HPDE6-E6E7 (cell line): ENCODE measurements around the gene CASKIN2.

ENCODE experiments used
- DNase-seq: peaks from one replicate; pipeline ENCODE4 v3.0.0; 2011; ENCODE audit warnings: missing footprints; ENCODE audit errors: extremely low spot score

Gene CASKIN2

GRCh38 chr17:75515496-75516254 is at the start of gene CASKIN2:
CASKIN2 (minus strand) TSS chr17:75515537; CDS start chr17:75513804, 1,733 bp downstream.
- DNase-seq: peak; percentile 98

- peak; percentile 70 for DNase-seq
Observed at GRCh38 chr17:75565066-75565465, 49.7 kb upstream of the CASKIN2 start.

GRCh38 chr17:75564195-75564594 is 48.9 kb upstream of the CASKIN2 start:
- no peak for DNase-seq

- DNase-seq: no peak
Observed at GRCh38 chr17:75563063-75563758, 47.9 kb upstream of the CASKIN2 start.

GRCh38 chr17:75561927-75562603 is 46.7 kb upstream of the CASKIN2 start:
- DNase-seq: no peak

- DNase-seq: no peak
Observed at GRCh38 chr17:75559958-75560533, 44.7 kb upstream of the CASKIN2 start.

- DNase-seq: no peak
Observed at GRCh38 chr17:75558666-75559530, 43.6 kb upstream of the CASKIN2 start.

- DNase-seq: no peak
Observed at GRCh38 chr17:75557852-75558665, 42.7 kb upstream of the CASKIN2 start.

GRCh38 chr17:75557075-75557851 is 41.9 kb upstream of the CASKIN2 start:
- no peak for DNase-seq

GRCh38 chr17:75555679-75556153 is 40.4 kb upstream of the CASKIN2 start:
- no peak for DNase-seq

- no peak for DNase-seq
Observed at GRCh38 chr17:75553295-75554110, 38.2 kb upstream of the CASKIN2 start.

GRCh38 chr17:75552425-75553294 is 37.3 kb upstream of the CASKIN2 start:
- DNase-seq: no peak

- DNase-seq: no peak
Observed at GRCh38 chr17:75551266-75551665, 35.9 kb upstream of the CASKIN2 start.

- no peak for DNase-seq
Observed at GRCh38 chr17:75550139-75550465, 34.8 kb upstream of the CASKIN2 start.

- peak; percentile 71 for DNase-seq
Observed at GRCh38 chr17:75549246-75550138, 34.2 kb upstream of the CASKIN2 start.

- no peak for DNase-seq
Observed at GRCh38 chr17:75548813-75549212, 33.5 kb upstream of the CASKIN2 start.

- no peak for DNase-seq
Observed at GRCh38 chr17:75547091-75547490, 31.8 kb upstream of the CASKIN2 start.
